Activated CD4-positive, alpha-beta T cell treated with anti-CD3 and anti-CD28 coated beads for 36 hours (primary cell): ENCODE data around the gene PCNX2. TPM values are rescaled to one million over a fixed set of nuclear protein-coding genes. Genes with fewer than 3 reads are reported as not detected.
"Not testable (repeated sequence)": the region's sequence is repeated elsewhere in the genome, so short reads cannot be mapped to it uniquely, and the experiment has no call there.

Experiments
- ATAC-seq: fragments of 200-7000 bp; cut with Tn5 transposase; one replicate; pipeline ENCODE4 v1.10.0; 2021; ENCODE audit warnings: mild to moderate bottlenecking, moderate library complexity
- CTCF ChIA-PET: fragments of 350-600 bp; sonication (Branson Sonifier 250); formaldehyde crosslinking; loops from one replicate; lab custom pipeline; 2021; ENCODE audit warnings: antibody characterized with exemption; lab: Charles Lee
- POLR2A ChIA-PET: fragments of 350-600 bp; sonication (Branson Sonifier 250); formaldehyde crosslinking; loops from one replicate; lab custom pipeline; 2021; ENCODE audit warnings: antibody characterized with exemption, inconsistent platforms; lab: Charles Lee
- DNase-seq: peaks from one replicate; pipeline ENCODE4 v3.0.0-alpha.2; 2020
- H3K27ac Mint-ChIP-seq: one replicate; pipeline ENCODE4 v1.8.0; 2021; ENCODE audit warnings: mixed read lengths
- H3K27me3 Mint-ChIP-seq: one replicate; pipeline ENCODE4 v1.8.0; 2021; ENCODE audit warnings: mixed read lengths
- H3K36me3 Mint-ChIP-seq: one replicate; pipeline ENCODE4 v1.8.0; 2021; ENCODE audit warnings: low read depth, mixed read lengths
- H3K4me1 Mint-ChIP-seq: one replicate; pipeline ENCODE4 v1.8.0; 2021; ENCODE audit warnings: mixed read lengths
- H3K4me3 Mint-ChIP-seq: one replicate; pipeline ENCODE4 v1.8.0; 2021; ENCODE audit warnings: mild to moderate bottlenecking, moderate library complexity, mixed read lengths
- H3K9me3 Mint-ChIP-seq: one replicate; pipeline ENCODE4 v1.8.0; 2021; ENCODE audit warnings: low read depth, mixed read lengths
- intact Hi-C, 2 experiments: fragments of 100-400 bp; cut with DNase I in 1 of 2; cut with micrococcal nuclease in 1 of 2; formaldehyde crosslinking; loops; one replicate each; pipeline versions ENCODE4 v1.14.2 to v1.15.1; 2022 to 2024; cut with DNase I, micrococcal nuclease
- total RNA-seq, 2 experiments: library from RNA; stranded (reverse); gene quantifications; one replicate each; pipeline ENCODE4 v1.2.3, GENCODE V29; 2021

The PCNX2 gene
- total RNA-seq, 2 experiments from 2014 or later = 14.7 to 18.1 TPM

DNA sequence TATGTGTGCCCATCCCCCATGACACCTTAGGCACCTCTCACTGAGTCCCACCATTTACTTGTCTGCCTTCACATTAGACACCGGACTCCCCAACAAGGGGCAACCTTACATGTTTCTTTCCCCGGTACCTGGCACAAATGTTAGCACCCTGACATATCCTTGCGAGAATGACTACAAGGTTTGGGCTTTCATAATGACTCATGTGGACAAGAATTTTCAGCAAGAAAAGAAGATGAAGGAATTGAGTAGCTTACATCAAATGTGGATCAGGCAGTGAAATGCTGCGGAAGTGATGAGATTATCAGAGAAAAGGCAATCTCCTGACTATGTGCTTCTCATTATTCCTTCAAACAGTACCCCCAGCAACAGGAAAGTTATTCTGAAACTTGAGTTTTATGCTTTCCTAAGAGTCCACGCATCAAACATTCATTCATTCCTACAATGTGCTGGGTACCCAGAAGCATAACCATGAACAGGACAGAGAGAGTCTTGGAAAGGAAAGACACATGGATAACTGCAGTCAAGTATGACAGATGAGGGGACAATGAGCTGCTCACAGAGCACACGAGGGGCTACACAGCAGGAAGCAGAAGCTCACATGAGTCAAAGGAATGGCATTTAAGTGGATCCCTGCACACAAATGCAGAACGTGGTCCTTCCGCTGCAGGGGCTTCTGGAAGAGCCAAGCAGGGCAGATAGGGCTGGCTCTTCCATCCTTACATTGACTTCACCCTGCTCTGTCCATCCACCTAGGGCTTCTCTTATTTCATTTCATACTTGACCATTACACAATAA, 112.1 kb downstream of the PCNX2 start:
- no peak for ATAC-seq
- DNase-seq = no peak
- intact Hi-C loops = no loop called here
- Mint-ChIP-seq H3K9me3 (peaks cover 5% of the 10 kb centered on the region), H3K27ac (no peak overlapping the region), H3K4me3 (no peak overlapping the region), H3K4me1 (no peaks in the 10 kb centered on the region), H3K27me3 (no peaks in the 10 kb centered on the region), H3K36me3 (peaks cover 38% of the 10 kb centered on the region)
- POLR2A ChIA-PET = no interaction called here
- CTCF ChIA-PET = no interaction called here

DNA sequence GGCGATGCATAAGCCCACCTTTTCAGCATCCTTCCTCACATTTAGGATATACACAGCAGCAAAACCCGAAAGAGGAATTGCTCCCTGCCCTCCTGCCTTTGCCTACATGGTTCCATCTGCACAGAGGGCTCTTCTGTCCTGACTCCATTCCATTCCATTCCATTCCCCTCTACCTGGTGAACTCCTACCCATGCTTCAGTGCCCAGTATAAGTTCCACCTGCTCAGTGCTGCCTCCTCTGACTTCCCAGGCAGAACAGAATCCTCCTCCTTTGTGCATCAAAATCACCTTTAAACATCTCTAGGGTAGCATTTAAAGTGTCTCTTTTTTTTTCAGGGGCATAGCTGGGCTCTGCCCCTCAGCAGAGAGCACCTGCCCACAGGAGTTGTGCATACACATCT, 112.9 kb downstream of the PCNX2 start:
- Mint-ChIP-seq H3K4me3 (no peak overlapping the region), H3K4me1 (no peaks in the 10 kb centered on the region), H3K36me3 (peaks cover 46% of the 10 kb centered on the region), H3K9me3 (peaks cover 8% of the 10 kb centered on the region), H3K27me3 (no peaks in the 10 kb centered on the region), H3K27ac (no peak overlapping the region)
- DNase-seq = no peak
- ChIA-PET POLR2A (no interaction called here), CTCF (no interaction called here)
- intact Hi-C loops = no loop called here
- no peak for ATAC-seq

DNA sequence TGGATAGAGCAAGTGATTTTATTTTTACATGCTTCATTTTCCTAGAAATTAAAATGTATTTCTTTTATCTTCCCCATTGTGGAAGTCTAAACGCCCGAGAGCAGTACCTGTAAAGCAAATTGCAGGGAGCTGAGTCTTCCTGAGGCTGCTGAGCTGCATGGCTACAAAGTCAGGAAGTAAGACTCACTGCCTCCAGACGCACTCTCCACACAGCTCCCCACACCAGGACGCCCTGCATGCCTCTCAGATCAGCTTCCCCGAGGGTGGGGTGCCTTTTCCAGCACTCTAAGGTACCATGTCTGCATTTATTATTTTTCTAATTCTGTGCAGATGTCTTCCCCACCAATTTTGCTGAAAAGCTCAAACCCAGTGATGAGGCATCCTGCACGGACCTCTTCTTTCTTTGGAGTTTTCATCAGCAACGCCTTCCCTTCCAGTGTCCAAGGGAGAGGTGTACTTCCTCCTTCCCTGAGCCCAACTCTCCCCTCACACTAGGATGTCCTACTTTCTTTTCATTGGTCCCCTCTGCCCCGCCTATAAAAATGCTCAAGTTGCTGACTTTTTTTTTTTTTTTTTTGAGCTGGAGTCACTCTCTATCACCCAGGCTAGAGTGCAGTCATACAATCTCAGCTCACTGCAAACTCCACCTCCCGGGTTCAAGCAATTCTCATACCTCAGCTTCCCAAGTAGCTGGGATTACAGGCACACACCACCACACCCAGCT, 114.7 kb downstream of the PCNX2 start:
- Mint-ChIP-seq H3K4me3 (no peak overlapping the region), H3K27ac (no peak overlapping the region), H3K27me3 (no peaks in the 10 kb centered on the region), H3K9me3 (peaks cover 8% of the 10 kb centered on the region), H3K4me1 (no peaks in the 10 kb centered on the region), H3K36me3 (peaks cover 63% of the 10 kb centered on the region)
- no peak for ATAC-seq
- intact Hi-C loops = no loop called here
- CTCF ChIA-PET = interaction anchor here (0.6 kb wide), 1 partner anchor 1803 kb away, joined by 3 read pairs; no protein-coding TSS in a partner anchor
- DNase-seq = no peak
- POLR2A ChIA-PET = interaction anchor here (0.6 kb wide), 1 partner anchor 54 kb away, joined by 3 read pairs; no protein-coding TSS in a partner anchor

DNA sequence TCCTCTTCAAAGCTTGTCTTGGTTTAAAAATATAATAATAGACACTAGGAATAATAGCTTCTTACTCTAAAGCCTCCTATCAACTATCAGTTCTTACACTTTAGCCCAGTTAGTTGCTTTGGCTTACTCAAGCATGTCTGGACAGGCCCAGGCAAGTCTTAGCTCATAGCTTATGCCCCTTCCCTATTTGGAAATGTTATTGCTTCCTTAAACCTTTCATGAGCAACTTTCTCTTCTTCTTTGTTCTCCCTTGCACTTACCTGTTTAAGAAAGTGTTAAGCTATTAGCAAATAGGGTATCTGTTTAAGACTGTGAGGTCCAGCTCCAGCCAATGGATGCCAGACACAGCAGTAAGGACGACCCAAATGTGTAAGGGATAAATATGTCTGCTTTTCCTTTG, 115.9 kb downstream of the PCNX2 start:
- H3K4me3 Mint-ChIP-seq, ATAC-seq, H3K27me3 Mint-ChIP-seq, H3K9me3 Mint-ChIP-seq, POLR2A ChIA-PET, H3K4me1 Mint-ChIP-seq, intact Hi-C loops, DNase-seq, H3K27ac Mint-ChIP-seq: not testable (repeated sequence)
- CTCF ChIA-PET = interaction anchor here (0.9 kb wide), 1 partner anchor 8 kb away, joined by 3 read pairs; no protein-coding TSS in a partner anchor
- H3K36me3 Mint-ChIP-seq = peaks cover 69% of the 10 kb centered on the region

DNA sequence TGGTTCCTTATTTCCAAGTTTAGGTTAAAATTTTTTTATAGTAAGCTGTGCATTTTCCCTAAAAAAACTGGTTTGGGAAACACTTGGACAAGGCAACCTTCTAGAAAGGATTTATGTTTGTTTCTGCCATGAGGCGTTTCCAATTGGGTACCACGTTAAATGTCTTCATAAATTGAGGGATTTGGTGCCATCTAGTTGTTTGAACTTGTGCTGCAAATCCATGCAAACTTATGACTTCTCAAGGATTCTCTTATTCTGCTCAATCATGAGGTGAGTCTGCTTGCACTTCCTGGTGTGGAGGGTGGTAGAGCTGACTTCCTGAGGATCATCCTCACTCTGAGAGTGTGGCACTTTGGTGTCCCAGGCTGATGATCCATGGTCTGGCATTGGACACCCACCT, 123.3 kb downstream of the PCNX2 start:
- POLR2A ChIA-PET = no interaction called here
- intact Hi-C loops = no loop called here
- Mint-ChIP-seq H3K27me3 (no peaks in the 10 kb centered on the region), H3K4me3 (no peak overlapping the region), H3K4me1 (no peaks in the 10 kb centered on the region), H3K9me3 (peaks cover 3% of the 10 kb centered on the region), H3K27ac (no peak overlapping the region), H3K36me3 (peaks cover 62% of the 10 kb centered on the region)
- CTCF ChIA-PET = no interaction called here
- no peak for DNase-seq
- ATAC-seq = no peak

DNA sequence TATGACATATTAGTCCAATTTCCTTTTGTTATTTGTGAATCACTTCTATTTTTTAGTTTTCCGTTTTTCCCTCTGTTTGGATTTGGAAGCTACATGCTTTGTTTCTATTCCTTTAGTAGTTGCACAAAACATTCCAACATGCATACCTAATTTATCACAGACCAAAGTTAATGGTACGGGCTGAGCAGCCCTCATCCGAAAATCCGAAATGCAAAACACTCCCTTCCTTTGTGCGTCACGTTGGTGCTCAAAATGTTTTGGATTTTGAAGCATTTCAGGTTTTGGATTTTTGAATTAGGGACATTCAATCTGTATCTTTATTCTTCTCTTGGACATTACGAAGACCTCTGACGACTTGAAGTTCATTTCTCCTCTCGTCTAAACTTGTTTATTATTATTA, 124.8 kb downstream of the PCNX2 start:
- Mint-ChIP-seq H3K36me3 (peaks cover 58% of the 10 kb centered on the region), H3K9me3 (peaks cover 11% of the 10 kb centered on the region), H3K4me1 (no peaks in the 10 kb centered on the region), H3K27ac (no peak overlapping the region), H3K27me3 (no peaks in the 10 kb centered on the region), H3K4me3 (no peak overlapping the region)
- ChIA-PET CTCF (interaction anchor here (1.1 kb wide), 1 partner anchor 9 kb away, joined by 3 read pairs; no protein-coding TSS in a partner anchor), POLR2A (no interaction called here)
- DNase-seq (no peak), ATAC-seq (no peak)
- intact Hi-C loops = no loop called here

DNA sequence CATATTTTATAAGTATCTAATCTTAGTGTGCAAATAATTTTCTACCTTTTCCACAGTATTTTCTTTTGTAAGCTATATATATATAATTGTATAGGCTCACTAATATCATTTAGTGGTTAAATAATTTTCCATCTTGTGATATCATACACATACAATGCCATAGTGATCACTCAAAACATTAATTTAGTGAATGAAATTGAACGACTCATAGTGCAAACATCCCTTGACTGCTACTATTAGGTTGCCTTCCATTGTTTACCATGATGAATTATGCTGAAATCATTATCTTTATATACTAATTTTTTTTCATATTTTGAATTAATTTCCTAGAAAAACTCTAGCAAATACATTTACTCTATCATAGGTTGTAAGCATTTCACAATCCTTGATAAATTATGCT, 127.1 kb downstream of the PCNX2 start:
- Mint-ChIP-seq H3K27me3 (no peaks in the 10 kb centered on the region), H3K4me1 (no peaks in the 10 kb centered on the region), H3K9me3 (peaks cover 21% of the 10 kb centered on the region), H3K4me3 (no peak overlapping the region), H3K27ac (no peak overlapping the region), H3K36me3 (peaks cover 61% of the 10 kb centered on the region)
- CTCF ChIA-PET = no interaction called here
- POLR2A ChIA-PET = no interaction called here
- intact Hi-C loops = no loop called here
- no peak for ATAC-seq
- no peak for DNase-seq

DNA sequence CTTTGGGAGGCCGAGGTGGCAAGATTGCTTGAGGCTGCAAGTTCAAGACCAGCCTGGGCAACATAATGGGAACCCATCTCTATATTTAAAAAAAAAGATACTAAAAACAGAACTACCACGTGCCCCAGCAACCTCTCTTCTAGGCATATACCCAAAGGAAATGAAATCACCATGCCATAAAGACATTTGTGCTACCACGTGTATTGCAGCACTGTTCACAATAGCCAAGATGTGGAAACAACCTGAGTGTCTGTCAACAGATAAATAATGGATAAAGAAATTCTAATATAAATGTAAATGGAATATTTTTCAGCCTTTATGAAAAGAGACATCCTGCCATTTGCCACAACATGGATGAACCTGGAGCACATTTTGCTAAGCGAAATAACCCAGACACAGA, 128.6 kb downstream of the PCNX2 start:
- Mint-ChIP-seq H3K27ac (no peak overlapping the region), H3K4me3 (no peak overlapping the region), H3K36me3 (peaks cover 54% of the 10 kb centered on the region), H3K4me1 (no peaks in the 10 kb centered on the region), H3K27me3 (no peaks in the 10 kb centered on the region), H3K9me3 (peaks cover 21% of the 10 kb centered on the region)
- intact Hi-C loops = no loop called here
- DNase-seq (no peak), ATAC-seq (no peak)
- ChIA-PET POLR2A (no interaction called here), CTCF (no interaction called here)

DNA sequence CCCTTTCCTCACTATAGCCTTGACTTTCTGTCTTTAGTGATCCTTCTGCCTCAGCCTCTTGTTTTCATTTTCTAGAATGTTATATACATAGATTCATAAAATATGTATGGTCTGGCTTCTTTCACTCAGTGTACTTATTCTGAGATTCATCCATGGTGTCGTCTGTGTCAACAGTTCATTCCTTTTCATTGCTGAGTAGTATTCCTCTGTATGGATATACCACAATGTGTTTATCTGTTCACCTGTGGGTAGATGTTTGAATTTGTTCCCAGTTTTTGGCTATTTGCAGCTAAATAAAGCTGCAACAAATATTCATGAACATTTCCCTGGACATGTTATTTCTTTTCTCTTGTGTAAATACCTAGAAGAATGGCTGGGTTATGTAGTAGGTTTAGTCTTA, 131.8 kb downstream of the PCNX2 start:
- H3K27ac Mint-ChIP-seq = no peak overlapping the region
- CTCF ChIA-PET = no interaction called here
- no peaks in the 10 kb centered on the region for H3K4me1 Mint-ChIP-seq

DNA sequence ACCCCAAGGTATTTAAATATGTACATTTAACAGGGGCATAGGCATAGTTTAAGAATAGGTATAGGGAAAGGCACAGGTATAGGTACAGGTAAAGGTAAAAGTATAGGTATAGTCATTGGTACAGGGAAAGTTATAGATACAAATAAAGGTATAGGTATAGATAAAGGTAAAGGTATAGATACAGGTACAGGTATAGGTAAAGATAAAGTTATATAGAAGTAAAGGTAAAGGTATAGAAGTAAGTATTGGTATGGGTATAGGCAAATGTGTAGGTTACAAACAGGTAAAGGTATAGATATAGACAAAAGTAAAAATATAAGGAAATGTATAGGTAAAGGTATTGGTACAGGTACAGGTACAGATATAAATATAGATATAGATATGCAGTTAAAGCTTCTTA, 137.2 kb downstream of the PCNX2 start:
- ChIA-PET POLR2A (no interaction called here), CTCF (no interaction called here)
- no peaks in the 10 kb centered on the region for H3K27me3 Mint-ChIP-seq
- no peak overlapping the region for H3K4me3 Mint-ChIP-seq
- no peak for DNase-seq
- H3K4me1 Mint-ChIP-seq = no peaks in the 10 kb centered on the region
- H3K27ac Mint-ChIP-seq = no peak overlapping the region
- no peak for ATAC-seq
- peaks cover 30% of the 10 kb centered on the region for H3K36me3 Mint-ChIP-seq
- intact Hi-C loops = no loop called here
- no peaks in the 10 kb centered on the region for H3K9me3 Mint-ChIP-seq

More for the DNA sequence above, 131.8 kb downstream of the PCNX2 start:
- DNase-seq (no peak), ATAC-seq (no peak)
- no peak overlapping the region for H3K4me3 Mint-ChIP-seq
- peaks cover 18% of the 10 kb centered on the region for H3K9me3 Mint-ChIP-seq
- H3K36me3 Mint-ChIP-seq = peaks cover 52% of the 10 kb centered on the region
- POLR2A ChIA-PET = no interaction called here
- H3K27me3 Mint-ChIP-seq = no peaks in the 10 kb centered on the region
- intact Hi-C loops = no loop called here

DNA sequence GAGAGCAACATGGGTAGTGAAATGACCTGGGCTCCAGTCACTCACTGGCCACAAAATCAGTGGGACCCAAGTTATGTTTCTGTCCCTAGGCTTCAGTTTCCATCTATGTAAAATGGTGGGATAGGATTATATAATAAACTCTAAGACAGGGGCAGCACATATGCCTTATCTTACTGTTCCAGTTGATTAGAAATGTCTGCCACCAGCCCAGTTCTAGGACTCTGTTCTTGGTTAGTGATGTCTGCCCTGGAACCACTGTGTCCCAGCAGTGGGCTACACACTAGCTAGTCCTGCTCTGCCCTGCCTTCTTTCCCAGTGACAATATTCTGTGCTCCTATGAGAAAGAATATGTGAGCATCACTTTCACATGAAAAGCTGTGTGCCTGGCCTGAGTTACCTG, 138.3 kb downstream of the PCNX2 start:
- Mint-ChIP-seq H3K4me1 (no peaks in the 10 kb centered on the region), H3K4me3 (no peak overlapping the region), H3K9me3 (no peaks in the 10 kb centered on the region), H3K27me3 (no peaks in the 10 kb centered on the region), H3K36me3 (peaks cover 27% of the 10 kb centered on the region), H3K27ac (no peak overlapping the region)
- DNase-seq (no peak), ATAC-seq (no peak)
- intact Hi-C loops = no loop called here
- ChIA-PET POLR2A (no interaction called here), CTCF (no interaction called here)

DNA sequence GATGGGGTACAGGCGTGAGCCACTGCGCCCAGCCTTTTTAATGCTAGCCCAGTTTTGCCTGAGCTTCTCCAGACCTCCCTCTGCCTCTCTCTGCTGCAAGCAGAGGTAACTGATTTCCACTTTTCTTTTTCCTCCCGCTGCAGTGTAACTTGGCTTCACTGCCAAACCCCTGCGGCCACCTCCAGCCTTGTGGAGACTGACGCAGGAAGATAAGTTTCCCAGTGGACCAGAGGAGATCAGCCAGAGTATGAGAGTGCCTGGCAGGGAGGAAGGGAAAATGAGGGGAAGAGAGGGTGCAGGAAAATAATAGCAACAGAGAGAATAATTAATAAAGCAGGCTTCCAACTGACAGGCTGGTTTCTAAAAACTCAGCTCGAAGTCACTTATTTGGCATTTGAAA, 143.7 kb downstream of the PCNX2 start:
- H3K27ac Mint-ChIP-seq = no peak overlapping the region
- H3K4me1 Mint-ChIP-seq = no peaks in the 10 kb centered on the region
- CTCF ChIA-PET = no interaction called here
- H3K4me3 Mint-ChIP-seq = no peak overlapping the region
- intact Hi-C loops = no loop called here
- ATAC-seq (no peak), DNase-seq (no peak)
- H3K9me3 Mint-ChIP-seq = no peaks in the 10 kb centered on the region
- H3K36me3 Mint-ChIP-seq = peaks cover 13% of the 10 kb centered on the region
- POLR2A ChIA-PET = no interaction called here
- no peaks in the 10 kb centered on the region for H3K27me3 Mint-ChIP-seq
